NB4 (cell line): ENCODE measurements around the gene ANKRD33B.

Experiments used
- DNase-seq: peaks from one replicate; pipeline ENCODE4 v3.0.0; 2010; ENCODE audit warnings: low read depth
- H3K4me3 ChIP-seq: one replicate; pipeline ENCODE4 v1.5.1; 2011; ENCODE audit warnings: mild to moderate bottlenecking, low read depth, low read length, moderate library complexity
- CTCF ChIP-seq: IDR thresholded peaks from one replicate; pipeline ENCODE4 v1.5.1; 2012; ENCODE audit warnings: low read depth, low read length
- MYC ChIP-seq: IDR thresholded peaks from 2 replicates; pipeline ENCODE4 v1.6.1; 2011; ENCODE audit warnings: low read depth, low read length
- POLR2A ChIP-seq: IDR thresholded peaks from 2 replicates; pipeline ENCODE4 v1.6.1; 2011; ENCODE audit warnings: mild to moderate bottlenecking; ENCODE audit not compliant: insufficient read length; ENCODE audit errors: extremely low read depth
- TF ChIP-seq, protein P1 (sequence below): IDR thresholded peaks from 2 replicates; pipeline ENCODE4 v1.6.1; 2011; ENCODE audit warnings: low read depth, low read length

The ANKRD33B gene

GRCh38 chr5:10675177-10675700, 111.4 kb downstream of the ANKRD33B start:
- DNase-seq: no peak
- TF ChIP-seq CTCF: no peak
- no peak for TF ChIP-seq MYC
- TF ChIP-seq POLR2A: no peak
- TF ChIP-seq, protein P1, sequence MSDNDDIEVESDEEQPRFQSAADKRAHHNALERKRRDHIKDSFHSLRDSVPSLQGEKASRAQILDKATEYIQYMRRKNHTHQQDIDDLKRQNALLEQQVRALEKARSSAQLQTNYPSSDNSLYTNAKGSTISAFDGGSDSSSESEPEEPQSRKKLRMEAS: no peak
- no peak overlapping the region for H3K4me3 ChIP-seq

- TF ChIP-seq CTCF: no peak
- TF ChIP-seq POLR2A: no peak
- TF ChIP-seq MYC: no peak
- TF ChIP-seq, protein P1: no peak
- no peak for DNase-seq
- H3K4me3 ChIP-seq: no peak overlapping the region
These were observed 112.4 kb downstream of the ANKRD33B start for GRCh38 chr5:10676224-10676623.

DNA sequence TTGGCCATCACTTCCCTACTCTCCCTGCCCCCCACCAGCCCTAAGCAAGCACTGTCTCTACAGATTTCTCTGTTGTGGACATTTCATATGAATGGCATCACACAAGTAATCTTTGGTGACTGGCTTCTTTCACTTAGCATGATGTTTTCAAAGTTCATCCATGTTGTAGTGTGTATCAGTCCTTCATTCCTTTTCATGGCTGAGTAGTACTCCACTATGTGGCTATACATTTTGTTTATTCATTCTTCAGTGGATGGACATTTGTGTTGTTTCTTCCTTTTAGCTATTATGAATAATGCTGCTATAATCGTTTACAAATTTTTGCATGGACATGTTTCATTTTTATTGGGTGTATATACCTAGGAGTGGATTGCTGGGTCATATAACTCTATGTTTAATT, 113.1 kb downstream of the ANKRD33B start:
- TF ChIP-seq MYC: no peak
- TF ChIP-seq, protein P1: no peak
- TF ChIP-seq POLR2A: no peak
- no peak for TF ChIP-seq CTCF
- DNase-seq: no peak

DNA sequence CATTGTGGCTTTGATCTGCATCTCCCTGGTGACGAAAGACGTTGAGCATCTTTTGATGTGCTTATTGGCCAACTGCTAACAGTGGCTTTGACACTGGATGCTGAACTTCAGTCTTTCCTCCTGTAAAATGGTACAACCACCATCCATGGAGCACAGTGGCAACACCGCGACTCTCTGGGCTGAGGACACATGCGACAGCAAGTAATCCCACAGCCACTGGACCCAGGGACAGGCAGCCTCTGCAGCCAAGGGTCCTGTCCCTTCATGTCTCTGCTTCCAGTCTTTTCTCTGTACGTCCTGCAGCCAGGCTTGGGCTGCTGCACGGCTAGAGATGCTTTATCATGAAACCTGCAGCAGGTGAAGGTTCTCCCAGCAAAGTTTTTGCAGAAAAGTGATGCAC, 113.7 kb downstream of the ANKRD33B start:
- no peak for DNase-seq
- H3K4me3 ChIP-seq: no peak overlapping the region
- TF ChIP-seq, protein P1: no peak
- TF ChIP-seq MYC: no peak
- no peak for TF ChIP-seq CTCF
- no peak for TF ChIP-seq POLR2A

More for the DNA sequence above, 113.1 kb downstream of the ANKRD33B start:
- H3K4me3 ChIP-seq: no peak overlapping the region

GRCh38 chr5:10678244-10678643, 114.4 kb downstream of the ANKRD33B start:
- TF ChIP-seq CTCF: no peak
- TF ChIP-seq POLR2A: no peak
- TF ChIP-seq, protein P1: no peak
- TF ChIP-seq MYC: no peak
- H3K4me3 ChIP-seq: no peak overlapping the region
- no peak for DNase-seq

DNA sequence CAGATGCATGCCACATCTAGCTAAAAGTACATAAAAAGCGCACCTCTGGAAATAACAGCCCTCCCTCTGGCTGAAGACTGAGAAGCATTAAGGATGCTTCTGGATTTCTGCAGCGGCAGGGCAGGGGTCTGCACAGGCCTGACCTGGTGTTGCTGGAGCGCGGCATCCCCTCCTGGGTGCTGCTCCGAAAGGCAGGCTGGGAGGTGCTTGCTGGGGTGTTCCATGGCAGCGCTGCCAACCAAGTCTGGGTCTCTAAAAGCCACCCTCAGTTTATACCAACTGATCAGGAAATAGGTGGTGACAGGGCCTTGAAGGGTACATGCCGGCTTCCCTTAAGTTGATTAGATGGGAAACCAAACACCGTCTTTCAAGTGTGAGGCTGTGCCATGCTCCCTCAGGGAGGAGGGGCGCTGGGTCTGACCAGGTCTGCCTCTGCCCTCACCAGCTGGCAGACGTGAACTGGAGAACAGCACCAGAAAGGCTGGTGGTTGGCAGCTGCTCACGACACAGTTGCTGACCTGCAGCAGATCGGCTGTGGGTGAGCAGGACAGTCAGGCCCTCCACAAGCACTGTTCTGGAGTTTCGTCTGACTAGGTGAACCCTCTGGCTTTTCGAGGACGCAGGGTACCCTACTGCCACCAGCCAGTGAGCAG, 115.6 kb downstream of the ANKRD33B start:
- TF ChIP-seq MYC: no peak
- TF ChIP-seq, protein P1: no peak
- no peak for TF ChIP-seq POLR2A
- no peak for TF ChIP-seq CTCF
- no peak overlapping the region for H3K4me3 ChIP-seq
- no peak for DNase-seq
